GM18873 (cell line): ENCODE results near the gene ANKRD33B.

ENCODE experiments used
- ATAC-seq: cut with Tn5 transposase; IDR thresholded peaks from one replicate; pipeline ENCODE4 v1.9.1; 2021; ENCODE audit warnings: mild to moderate bottlenecking, moderate library complexity, moderate number of reproducible peaks; ENCODE audit not compliant: unreplicated experiment, low FRiP score

The ANKRD33B gene

DNA sequence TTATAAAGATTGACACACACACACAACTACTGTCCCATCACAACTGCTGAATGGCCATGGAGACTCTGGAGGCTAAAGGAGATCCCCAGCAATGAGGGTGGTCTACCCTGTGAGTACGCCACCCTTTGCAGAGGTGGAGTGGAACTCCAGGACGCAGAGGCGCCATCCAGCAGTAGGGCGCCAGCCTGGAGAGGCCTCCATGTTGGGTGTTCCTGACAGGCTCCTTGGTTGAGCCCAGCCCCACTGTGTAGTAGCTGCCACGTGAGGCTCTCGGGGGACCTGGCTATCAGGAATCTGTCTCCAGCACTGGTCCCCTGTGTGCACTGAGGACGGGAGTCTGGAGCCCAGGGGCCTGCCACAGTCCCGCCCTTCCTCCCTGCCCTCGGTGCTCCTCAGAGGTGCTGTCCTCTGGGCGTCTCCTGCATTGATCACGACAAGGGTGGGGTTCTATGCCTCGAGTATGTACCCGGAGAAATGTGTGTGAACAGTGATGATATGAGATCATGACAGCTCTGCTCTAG, 124.8 kb downstream of the ANKRD33B start:
- ATAC-seq = no peak

DNA sequence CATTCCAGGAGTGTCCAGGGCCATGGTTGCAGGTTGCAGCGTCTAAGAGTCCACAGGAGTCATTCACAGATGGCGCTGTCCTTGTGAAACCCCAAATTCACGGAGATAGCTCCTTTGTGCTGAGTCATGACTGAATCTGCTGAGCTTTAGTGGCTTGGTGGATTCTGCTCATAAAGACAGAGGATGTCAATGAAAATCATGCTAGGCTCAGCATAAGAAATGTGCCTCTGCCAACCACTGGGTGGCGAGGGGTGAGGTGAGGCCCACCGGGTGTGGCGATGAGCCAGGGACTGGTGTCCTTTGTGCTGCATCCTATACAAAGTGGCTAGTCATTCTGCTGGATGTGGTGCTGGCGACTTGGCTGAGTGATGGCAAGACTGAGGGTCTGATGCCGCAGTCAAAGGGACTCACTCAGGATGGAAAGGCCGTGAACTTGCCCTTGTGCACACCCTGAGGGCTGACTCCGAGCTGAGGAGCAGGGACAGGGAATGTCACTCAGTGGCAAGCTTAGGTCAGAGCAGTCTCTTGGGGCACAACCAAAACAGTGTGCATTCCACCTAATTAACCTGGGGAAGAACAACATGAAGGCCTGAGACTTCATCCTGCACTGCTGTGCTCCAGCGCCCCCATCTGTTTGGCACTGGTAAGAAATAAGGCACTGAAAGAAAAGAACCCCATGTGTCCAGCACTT, 125.7 kb downstream of the ANKRD33B start:
- peak; percentile 28 for ATAC-seq

DNA sequence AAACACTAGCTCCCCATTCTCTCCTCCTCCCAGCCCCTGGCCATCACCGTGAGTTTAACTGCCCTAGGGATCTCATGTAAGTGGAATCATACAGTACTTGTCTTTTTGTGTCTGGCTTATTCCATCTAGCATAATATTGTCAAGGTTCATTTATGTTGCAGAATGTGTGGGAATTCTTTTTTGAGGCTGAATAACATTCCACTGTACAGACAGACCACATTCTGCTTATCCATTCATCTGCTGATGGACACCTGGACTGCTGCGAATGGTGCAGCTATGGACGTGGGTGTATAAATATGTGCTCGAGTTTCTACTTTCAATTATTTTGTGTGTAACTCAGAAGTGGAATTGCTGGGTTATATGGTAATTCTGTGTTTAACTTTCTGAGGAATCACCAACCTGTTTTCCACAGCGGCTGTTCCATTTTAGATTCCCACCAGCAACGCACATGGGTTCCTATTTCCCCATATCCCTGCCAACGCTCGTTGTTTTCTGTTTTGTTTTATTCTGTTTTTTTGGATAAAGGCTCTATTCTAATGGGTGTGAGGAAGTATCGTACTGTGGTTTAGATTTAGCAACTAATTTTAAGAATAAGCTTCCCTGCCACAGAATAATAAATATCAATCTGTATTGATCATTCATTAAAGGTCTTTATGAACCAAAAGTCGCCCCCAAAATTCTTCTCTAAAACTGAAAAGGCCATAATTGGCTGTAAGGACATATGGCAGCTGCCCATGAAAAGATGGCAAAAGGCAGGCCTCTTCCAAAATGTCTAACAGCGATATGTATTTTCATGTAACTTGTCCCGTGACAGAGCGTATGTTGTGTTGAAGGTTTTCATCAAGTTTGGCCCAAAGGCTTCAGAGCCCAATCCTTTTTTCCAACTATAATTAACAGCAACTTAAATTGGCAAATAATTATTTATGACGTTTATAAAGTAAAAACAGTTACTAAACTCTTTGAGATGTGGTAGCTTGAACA, 126.9 kb downstream of the ANKRD33B start:
- no peak for ATAC-seq

DNA sequence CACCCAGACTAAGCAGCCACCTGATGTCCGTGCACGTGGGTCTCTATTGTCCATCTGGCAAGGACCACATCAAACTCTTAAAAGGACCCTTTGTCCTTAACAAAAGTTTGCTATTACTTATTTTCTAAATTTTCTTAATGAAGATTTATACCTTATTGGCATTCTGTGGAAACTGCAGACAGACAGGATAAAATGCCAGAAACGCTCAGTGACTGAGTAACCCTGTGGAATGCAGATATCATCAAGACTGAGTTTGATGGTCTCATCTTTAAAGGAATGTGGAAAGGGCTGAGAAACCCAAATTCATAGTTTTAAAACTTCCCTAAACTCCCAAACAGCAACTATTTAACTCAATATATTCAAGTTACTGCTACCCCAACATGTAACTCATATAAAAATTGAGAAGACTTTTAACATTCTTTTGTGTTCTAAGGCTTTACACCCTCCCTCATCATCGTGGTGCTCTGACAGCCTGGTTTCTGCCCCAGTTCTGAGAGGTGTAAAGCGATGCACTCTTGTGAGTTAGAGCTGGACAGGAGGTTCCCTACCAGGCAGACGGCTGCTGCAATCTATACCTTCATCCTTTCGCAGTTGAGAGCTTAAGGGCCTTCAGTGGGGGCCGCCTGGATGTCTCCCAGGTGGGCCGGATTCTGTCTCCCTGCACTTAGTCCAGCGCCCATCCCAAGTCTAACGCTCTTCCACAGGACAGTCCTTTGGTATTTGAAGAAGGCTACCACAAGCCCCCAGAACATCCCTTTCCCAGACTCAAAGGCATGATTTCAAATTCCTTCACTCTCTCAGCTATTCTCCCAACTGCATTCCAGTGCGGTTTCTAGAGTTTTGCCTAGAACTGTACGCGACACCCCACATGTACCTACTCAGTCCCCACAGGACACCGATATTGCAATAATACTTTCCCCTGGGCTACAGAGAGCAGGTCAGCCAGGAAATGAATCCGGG, 128.2 kb downstream of the ANKRD33B start:
- ATAC-seq = no peak

DNA sequence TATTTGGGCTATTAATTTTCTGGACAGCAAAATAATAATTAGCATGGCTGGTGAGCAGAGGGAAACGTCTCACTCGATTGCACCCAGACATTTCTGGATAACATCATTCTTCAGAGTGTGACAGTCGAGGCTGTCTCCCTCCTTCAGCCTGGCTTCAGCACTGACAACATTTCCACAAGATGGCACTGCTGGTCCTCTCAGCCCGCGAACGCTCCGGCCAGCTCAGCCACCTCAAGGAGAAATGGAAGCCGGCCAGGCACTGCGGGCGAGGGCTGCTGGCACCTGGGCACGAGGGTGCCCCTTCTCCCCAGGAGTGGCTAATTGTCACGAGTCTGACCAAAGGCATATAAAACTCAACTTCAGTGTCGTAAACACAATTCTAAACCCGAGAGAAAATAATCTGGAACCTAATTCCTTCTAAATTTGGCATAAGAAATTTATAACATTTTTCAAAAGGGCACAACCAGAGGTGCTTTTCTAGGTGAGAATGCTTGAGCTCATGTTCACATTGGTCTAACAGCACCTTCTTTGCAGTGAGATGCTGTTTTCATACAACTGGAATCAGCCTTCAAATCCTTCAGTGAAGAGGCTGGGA, 131.3 kb downstream of the ANKRD33B start:
- no peak for ATAC-seq

DNA sequence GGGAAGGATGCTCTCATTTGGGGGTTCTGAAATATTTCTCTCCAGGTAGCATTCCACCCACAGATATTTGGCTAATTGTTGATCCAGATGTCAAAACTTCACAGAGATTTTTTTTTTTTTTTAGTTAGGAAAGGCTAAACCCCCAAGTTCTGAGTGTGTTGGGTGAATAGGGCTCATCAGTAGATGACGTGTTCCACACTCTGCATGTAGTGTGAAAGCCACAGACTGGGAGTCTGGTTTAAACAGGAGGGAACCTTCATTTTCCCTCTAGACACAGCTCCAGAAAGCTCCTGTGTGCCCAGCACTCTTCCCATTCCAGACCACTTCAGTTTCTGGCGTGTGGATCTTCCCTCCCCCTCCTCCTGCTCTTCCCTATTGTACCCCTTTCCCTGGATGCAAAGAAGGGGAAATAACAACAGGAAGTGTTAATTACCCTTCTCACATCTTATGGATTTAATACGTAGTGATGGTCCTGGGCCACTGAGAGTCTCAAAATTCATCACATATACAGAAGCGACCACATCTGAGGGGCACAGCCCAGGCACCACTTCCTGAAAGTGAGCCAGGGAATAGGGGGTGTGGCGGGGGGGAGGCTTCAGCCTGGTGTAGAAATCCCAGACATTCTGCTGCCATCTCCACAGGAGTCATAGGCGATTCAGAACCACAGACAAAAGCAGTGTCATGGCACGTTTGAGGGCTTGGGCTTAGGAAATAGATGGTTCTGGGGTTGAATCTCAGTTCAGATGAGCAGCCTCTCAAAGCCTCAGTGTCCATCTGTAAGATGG, 132.1 kb downstream of the ANKRD33B start:
- ATAC-seq = no peak

DNA sequence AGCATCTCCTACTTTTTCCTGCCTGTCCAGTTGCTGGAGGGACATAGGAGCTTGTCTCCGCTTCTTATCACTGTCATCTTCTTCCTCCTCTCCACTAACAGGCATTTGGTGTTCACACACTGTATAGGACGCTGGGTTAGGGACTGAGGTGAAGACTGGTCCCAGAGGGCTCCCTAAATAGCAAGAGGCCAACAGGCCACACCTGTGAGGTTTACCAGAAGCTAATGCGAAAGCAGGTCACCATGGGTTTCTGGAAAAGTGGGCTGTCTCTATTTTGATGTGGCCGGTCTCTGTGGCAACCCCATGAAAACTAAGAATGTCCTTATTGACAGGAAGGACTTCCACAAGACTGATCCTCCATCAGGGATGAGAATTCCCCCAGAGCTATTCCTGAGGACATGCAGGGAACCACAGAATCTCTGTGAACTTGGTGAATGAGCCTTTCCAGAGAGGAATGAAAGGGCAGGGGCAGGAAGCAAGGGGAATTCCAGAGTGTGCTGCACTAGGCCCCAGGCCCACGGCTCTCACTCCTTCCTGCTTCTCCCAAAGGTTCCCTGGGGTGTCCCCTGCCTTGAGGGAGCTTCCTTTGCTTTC, 135.5 kb downstream of the ANKRD33B start:
- peak; percentile 60 for ATAC-seq

DNA sequence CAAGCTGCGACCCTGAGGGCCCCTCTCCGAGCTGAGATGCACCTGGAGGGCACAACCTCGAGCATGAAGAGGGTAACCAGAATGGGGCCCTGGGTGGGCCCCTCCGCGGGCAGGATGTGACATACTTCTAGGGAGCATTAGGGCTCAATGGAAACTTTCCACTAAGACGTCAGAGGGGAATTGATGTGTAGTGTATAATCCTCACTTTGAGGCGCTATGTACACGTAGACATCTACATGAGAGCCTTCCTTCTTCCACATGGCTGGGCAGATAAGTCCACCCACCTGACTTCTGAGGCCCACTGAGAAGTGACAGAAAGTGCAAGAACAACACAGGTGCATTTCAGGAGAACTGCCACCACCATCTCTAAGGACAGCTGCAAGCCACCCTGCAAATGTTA, 136.1 kb downstream of the ANKRD33B start:
- ATAC-seq = peak; percentile 65

DNA sequence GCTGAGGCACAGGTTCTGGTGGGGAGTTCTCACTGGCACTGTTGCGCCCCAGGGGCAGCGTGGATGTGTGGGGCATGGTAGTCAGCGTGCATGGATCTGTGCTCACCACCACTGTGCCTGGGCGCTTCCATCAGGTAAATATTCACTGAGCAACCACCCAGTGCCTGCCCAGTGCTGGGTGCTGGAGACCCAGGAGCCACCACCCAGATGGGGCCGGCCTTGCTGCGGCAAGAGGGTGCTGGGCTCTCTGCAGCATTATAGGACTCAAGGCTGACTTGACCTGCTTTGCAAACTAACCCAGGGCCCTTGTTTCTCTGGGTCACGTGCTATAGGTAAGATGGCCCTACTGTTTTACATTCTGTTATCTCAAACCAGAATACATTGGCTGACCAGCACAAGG, 136.6 kb downstream of the ANKRD33B start:
- ATAC-seq = no peak

DNA sequence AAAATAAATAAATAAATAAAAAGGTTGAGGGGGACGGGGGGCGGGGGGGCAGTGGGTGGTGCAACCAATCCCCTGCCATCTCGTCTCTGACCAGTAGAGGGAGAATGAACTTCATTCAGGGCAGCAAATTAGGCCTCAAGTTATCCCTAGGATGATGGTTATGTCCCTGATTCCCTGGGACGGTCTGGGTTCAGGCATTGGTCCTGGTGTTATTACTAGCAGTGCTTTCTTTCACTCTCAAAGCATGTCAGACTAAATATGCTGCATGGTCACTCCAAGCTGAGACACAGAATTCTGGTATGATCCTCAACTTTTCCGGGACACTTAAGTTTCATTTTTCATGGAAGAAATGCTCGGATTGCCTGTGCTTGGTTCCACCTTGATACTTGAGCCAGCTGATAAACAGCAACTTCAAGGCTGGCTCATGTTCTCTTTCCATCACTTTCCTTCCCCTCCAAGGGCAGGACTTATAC, 137.7 kb downstream of the ANKRD33B start:
- ATAC-seq = no peak

DNA sequence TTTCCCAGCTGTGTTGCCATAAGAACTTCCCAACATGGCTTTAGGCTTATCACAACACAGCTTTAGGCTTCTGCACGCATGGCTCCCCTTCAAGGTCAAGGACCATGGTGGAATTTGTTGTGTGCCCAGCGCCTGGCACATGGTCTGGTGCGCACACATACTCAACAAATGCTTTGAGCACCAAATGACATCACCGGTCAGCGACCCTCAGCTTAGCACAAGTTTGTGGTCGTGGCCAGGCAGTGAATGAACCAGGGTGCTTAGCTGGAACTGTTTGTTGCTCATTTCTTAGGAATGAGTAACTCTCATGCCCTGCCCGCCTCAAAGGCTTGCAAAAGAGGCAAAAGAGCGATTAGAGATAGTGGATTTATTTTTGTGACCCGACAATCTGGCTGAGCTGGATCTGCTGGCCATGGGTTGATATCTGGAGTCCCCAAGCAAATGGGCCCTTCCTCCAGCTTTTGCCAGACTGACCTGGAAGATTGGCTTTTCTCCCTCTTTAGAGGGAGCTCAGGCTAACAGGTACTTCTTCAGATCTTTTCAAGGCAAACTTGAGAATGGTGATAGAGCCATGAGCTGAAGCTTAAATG, 138.3 kb downstream of the ANKRD33B start:
- no peak for ATAC-seq

DNA sequence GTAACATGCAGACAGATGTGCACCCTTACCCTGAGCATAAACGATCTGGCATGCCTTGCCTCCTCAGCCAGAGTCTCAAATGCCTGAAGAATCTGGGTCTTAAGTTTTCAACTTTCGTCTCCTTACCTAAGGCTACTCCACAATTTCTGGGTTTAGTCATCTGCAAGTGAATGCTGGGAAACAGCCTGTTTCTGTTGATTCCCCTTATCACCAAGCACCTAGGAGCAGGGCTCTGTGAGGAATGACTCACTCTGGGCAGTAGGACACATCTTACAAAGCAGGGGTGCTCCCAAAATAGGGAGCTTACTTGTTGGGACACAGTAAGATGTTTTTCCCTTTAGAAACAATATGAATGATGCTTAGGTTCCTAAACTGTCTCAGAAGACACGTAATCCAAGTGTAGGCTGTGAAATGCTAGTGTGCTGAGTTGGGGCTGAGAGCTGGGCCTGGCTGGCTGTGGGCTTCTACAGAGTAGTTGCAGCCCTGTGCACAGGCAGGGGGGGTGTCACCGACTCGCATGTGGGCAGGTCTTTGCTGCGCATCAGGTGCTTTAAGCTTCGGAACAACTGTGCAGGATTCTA, 139.1 kb downstream of the ANKRD33B start:
- ATAC-seq = no peak

DNA sequence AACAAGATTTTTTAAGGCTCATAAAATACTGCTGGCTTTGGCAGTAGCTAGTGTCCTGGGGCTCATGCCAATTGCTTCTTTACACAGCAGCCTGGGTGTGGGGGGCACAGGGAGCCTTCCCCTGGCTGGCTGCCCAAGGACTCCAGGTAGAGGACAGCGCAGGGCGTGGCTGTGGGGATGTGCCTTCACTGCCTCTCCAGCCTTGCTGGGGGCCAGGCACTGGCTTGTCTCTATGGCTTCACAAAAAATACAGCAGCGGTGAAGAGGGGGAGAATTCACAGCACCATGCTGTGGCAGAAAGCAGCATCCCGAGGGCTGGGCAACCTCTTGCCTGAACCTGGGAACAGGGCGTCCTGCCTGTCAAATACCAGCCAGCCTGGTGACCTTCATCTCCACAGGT, 139.8 kb downstream of the ANKRD33B start:
- ATAC-seq = no peak

DNA sequence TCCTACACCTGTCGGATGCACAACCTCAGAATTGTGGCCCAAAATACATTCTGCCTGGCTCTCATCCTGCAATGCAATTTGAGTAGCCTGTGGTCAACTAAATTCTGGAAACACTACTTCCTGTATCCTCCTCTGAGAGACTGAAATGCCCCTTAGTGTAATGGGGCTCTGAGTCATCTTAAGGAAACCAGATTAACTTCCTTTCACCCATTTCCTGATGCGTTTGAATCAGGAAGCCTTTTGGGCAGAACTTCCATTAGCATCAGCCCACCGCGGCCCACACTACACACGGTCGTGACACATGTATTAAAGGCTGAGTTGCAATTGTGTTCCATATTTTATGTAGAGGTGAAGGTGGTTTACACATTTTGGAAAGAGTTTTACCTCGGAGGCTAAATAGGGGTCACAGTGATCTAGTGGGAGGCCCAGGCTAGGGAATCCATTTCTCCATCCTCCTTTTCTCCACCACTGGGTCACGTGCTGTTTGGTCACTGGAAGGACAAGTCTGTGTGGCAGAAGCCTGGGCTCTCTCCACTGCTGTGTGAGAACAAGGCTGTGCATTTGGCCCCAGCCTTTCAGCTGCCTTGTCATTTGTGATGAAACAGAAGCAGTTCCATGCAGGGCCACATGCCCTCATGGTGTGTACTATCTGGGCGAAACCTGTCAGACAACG, 141.2 kb downstream of the ANKRD33B start:
- ATAC-seq = no peak

DNA sequence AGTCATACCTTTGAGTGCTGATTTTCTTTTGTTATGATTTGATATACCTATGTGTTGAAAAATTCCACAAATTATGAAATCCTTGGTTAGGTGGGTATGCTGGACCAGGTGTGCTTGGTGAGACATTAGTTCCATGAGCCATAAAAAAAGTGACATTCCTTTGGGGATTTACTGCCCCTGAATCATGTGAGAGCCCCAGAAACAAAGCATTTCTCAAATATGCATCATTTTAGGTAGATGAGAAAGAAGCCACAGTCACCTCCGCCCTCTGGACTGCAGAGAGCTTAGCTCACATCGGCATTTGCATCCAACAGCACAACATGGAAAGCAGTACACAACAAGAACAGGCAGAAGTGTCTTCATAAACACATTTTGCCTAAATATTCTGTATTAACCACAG, 141.9 kb downstream of the ANKRD33B start:
- no peak for ATAC-seq

DNA sequence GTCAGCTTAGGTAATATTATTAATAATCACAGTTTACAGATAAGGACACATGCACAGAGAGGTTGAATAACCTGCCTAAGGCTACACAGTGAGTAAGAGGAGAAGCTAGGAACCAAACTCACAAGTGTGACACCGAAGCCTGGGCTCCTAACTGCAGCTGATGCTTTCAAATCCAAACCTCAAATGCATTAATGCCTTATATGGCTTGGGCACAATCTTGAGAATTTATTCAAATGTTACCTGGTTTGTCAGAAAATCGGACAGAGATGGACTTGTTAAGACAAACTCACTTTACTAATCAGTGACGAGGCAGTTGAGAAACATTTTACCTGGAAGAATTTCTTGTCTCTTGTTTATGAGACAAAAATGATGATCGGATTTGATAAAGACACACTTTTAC, 142.5 kb downstream of the ANKRD33B start:
- no peak for ATAC-seq
